Activated CD4-positive, alpha-beta T cell treated with anti-CD3 and anti-CD28 coated beads, Interleukin-10, Interleukin-2, amounts not matched to agents 100 ng/mL and 50 ng/mL, durations not matched to agents 16 hours and 8 hours (primary cell): ENCODE measurements around the gene SOX6.
A peak's percentile ranks its signal among the peaks of the same experiment; 100 is the strongest.

Source experiments
- DNase-seq: peaks from one replicate; pipeline ENCODE4 v3.0.0-alpha.2; 2020

Gene SOX6

DNA sequence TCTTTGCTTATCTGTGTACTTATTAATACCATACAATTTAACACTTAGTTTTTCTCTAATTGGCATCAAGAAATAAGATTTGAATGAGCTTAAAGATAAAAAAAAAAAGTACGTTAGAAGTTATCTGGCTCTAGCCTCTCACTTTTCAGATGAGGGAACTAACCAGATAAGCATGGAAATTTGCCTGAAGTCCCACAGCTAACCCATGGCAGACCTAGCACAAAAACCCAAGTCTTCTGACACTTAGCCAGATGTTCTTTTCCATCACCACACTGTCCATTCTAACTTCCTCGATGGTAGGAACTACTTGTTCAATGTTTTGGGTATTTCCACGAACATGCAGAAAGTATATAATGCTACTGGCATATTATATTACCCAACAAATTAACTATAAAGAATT lies 7.4 kb upstream of the SOX6 start:
- no peak for DNase-seq

DNA sequence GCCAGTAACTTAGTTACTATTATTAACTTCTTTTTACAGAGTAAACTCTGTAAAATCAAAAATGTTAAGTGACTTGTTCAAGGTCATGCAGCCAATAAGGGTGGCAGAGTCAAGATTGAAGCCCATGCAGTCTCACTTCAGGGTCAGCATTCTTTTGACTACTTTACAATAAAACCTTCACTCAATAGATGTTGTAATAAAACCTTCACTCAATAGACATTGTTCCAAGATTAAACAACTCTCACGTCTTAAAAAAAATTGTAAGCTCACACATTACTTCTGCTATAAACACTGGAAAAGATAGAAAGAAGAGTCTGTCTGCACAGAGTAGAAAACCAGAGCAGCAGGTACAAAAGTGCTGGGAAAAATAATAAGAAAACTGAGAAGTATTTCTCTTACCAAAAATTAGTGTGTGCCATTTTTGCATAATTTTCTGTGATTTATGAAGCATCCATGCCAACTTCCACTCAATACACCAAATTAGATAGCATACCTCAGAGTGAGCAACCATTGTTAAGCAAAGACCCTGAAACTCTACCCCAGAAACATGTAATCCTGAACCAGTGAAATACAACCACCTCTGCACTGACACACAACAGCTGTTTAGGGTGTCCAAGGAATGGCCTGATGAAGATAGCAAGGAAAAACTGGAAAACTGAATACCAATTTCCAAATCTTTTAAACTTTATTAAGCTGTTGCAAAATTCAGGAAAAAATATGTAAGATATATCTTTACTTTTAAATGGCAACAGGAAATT lies 4.9 kb upstream of the SOX6 start:
- DNase-seq = no peak

DNA sequence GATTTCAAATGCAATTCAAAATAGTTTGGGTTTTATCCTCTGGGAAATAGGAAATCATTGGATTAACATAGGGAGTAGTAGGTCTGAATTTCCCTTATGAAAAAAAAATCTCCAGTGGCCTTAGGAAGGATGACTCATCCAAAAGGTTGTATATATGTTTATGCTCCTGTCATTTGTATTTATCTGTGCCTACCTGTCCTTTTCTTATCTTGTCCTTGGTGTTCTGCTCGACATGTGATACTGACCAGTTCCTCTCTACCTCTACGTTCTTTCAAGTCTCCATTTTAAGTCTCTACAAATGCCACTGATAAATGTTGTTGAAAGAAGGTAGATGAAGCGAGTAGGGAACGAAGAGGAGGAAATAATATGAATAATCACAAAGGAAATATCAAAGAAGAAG lies 3.0 kb upstream of the SOX6 start:
- no peak for DNase-seq

DNA sequence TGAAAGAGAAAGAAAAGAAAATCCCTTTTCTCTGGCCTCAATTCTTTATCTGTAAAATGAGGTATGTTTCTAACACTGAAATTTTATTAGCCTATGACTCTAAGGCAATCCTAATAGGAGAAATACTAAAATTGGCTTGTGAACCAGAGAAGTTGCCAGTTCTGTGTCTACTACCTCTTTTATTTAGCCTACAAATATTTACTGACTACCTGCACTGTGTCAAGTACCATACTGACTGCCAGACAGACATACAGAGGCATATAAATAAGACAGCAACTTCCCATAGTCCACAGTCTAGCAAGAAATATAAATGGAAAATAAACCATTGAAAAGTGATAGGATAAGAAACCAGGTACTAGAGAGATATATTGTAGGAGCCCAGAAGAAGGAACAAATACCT lies 2.4 kb upstream of the SOX6 start:
- no peak for DNase-seq

DNA sequence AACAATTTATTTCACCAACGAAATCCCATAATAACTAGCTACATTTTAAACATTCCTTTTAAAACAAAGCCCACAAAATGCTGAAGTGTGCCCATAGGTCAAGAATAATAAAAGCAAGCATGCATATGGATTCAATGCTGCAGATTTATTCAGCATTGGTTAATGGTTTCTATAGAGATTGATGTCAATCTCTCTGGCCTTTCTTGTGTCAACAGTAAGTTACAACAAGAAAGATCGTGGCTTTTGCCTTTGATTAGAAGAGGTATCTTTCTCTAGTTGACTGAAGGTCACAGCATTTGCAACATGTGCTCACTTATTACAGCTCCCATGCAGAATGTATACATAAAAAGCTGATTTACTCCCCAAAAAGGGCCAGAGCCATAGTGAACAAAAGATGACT lies 1.4 kb upstream of the SOX6 start:
- no peak for DNase-seq

DNA sequence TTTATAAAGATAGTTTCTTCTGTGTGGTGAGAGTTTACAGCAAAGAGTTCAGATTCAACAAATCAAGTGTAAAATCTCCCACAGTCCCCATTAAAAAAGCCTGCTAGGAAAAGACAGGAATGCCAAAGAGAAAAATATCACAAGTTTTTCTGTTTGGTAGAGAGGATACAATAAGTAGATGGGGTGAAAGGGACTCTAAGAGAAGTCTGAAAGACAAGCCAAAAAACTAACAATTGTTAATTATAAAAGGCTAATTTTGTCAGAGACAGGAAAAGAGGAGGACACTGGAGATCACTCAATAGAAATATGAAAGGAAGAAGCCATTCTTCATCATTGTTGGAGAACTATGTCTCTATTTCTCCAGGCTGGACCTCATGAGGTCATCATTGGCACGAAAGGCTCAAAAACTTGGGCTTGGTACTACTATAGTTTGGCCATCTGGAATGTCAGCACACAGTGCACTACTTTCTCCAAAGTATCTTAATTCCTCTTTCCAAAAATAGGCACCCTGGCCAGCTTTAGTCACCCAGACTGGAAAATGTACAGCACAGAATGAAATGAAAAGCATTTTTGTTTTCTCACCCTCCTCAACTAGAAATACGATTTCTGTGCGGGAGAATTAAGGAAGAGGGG lies 531 bp upstream of the SOX6 start:
- no peak for DNase-seq

DNA sequence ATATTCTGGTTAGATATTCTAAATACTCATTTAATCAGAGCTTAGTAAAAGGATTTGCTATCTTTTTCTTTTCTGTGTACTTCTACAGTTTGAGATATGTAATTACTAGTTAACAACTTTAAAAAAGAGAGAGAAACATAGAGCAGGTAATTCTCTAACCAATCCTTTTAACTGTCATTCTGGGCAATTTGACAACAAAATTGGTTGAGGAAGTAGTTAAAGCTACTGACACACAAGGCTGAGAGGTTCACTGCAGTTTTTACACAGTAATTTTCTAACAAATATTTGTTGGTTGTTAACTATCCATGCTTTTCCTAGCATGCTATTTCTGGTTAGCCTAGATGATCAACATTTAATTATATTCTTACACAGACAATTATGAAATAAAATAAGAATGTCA lies 3.6 kb downstream of the SOX6 start:
- no peak for DNase-seq

DNA sequence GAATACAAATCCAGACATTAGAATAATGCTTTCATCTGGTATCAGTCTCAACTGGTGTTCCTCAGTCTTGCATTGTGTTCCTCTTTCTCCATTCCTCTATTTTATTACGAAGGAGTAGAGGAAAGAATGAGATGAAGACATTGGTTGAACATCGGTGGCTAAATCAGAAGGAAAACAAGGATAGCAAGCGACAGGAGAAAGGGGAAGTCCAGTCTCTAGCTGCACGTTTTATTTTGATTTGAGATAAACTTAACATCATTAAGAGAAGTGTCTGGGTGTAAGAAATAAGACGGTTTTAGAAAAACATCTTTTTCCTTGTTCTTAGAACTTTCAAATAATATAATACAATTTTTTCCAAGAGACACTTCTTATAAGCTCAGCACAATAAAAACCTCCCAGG lies 6.2 kb downstream of the SOX6 start:
- DNase-seq = no peak

DNA sequence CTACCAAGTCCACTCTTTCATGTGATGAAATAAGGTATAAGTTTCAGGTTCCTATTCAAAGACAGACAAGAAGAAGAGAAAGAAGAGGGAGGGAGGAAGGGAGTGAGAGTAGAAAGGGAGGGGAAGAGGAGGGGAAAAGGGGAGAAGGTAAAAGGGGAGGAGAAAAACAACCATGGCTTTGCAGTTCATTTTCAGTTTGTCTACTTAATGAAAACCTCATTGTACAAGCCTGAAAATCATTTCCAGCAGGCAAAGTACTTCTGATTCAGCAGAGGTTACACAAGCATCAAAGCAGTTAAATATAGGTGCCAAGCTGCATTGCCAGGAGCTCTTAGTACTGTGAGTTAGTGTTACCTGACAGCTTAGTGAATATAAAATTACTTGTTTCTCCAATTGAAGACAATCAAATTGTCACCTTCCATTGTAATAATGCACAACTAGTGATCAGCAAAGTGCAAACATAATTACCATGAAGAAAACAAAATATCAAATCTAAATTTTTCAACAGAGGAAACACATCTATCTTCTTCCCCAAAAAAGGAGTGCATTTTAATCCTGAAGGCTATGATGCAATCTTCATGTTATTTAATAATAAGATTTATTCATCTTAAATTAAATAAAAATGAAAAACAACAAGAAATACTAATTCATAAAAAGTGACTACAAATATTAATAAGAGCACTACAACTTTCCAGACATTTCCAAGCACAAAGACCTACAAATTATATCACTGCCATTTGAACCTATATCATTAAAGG lies 8.2 kb downstream of the SOX6 start:
- DNase-seq = no peak

DNA sequence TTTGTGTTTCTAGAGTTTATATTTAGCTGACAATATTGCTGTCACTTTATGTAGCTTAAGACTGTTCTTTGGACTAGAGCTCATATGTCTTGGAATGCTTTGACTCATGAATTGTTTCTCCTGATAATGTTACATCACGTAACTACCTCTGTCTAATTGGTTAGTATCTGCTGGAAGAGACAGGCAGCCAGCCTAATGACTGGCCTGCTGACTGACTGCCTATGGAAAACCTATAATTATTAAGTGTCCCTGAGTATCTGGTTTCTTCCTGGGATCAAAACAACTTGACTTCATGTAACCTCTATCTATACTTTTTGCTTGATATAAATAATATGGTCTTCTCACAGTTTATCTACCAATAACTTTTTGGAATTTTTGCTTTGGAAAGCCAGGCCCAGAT lies 9.4 kb downstream of the SOX6 start:
- no peak for DNase-seq

DNA sequence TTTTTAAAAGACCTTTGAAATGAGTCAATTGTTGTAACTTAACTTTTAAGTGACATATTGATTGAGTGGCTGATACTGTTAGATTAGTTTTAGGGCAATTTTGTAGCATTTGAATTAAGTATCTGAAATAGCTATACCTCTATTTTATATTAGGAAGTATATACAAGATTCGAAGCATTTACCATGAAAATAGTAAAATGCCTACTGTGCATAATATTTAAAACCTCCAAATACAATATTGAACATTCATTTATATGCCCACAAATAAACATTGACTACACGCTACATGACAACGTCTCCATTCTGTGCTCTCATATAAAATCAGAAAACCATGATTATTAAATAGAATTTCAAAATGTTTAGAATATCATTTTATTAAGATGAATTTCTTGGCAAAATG lies 14.5 kb downstream of the SOX6 start:
- no peak for DNase-seq

DNA sequence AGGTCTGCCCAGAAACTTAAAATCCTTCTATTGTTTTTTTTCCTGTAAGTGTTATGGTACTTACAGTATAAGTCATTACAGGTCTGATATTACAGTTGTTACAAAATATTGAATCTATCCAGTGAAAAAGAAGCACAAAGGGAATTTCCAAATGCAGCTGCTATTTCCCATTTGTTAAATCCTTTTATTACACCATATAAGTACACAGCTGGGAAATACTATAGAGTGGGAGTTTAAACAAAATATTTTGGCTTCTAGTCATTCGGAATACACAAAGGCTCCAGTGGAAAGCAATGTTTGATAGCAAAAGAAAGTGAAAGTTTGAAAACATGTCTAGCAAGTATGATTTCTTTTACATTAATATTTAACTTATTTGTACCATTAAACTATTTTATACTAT lies 18.0 kb downstream of the SOX6 start:
- no peak for DNase-seq

DNA sequence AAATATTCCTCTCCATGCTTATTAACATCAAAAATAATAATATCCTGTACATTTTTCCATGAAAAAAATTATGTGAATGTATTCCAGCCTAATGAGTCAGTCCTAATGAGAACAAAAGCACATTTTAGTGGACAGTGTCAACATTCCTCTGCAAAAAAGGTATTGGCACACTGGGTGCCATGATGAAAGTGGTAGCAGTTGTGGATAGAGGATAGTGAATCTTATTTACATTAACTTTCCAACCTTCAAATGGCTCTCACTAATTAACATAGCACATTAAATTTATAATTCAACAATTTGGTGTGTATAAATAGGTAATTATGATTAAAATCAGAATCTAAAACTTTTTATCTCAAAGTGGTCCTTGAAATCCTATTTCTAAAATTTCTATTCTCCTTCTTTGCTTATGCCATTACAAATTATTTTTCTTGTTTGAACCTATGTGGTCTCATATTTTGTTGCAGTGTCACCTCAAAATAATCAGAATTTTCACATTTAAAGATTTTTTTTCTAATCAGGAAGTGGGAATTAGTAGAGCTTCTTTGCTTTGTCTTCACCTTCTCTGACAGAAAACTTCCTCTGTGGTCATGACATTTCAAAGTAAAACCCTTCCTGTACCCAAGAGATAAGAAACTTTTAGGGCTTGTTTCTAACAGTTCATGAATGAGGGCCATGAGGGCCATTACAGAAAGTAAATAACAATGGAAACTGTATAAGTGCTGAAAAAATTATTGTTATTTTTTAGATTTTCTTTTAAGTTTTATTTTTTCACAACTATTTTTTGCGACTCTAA lies 18.7 kb downstream of the SOX6 start:
- DNase-seq = no peak

DNA sequence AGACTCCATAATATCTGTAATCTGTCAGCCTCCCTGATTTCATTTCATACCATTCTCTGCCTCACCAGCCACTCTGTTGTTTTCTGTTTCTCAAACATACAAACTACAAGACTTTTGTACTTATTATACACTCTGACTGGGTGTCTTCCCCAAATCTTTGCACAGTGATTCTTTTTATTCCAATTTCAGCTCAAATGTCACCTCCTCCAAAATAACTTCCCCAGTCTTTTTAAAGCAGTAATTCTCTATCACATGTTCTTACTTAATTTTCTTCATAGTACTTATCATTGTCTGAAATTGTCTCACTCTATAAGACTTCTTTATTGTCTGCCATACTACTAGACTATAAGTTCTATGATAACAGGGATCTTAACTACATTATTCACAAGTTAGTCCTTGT lies 19.6 kb downstream of the SOX6 start:
- DNase-seq = no peak

DNA sequence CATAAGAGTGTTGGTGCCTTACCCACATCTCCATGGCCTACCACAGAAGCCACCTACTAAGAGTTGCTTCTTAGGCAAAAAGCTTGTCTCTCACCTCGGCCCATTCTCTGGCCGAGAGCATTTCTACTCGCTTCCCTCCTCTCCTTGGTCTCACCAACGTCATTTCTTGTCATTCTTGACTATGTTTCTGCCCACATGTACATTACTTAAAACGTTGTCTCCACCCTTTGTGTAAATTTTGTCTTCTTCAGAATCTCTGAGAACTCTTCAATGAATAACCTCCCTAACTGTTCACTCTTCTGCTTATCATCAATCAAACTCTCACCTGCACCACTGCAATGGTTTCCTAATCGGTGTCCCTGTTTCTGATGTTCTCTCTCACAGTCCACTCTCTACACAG lies 20.1 kb downstream of the SOX6 start:
- no peak for DNase-seq

DNA sequence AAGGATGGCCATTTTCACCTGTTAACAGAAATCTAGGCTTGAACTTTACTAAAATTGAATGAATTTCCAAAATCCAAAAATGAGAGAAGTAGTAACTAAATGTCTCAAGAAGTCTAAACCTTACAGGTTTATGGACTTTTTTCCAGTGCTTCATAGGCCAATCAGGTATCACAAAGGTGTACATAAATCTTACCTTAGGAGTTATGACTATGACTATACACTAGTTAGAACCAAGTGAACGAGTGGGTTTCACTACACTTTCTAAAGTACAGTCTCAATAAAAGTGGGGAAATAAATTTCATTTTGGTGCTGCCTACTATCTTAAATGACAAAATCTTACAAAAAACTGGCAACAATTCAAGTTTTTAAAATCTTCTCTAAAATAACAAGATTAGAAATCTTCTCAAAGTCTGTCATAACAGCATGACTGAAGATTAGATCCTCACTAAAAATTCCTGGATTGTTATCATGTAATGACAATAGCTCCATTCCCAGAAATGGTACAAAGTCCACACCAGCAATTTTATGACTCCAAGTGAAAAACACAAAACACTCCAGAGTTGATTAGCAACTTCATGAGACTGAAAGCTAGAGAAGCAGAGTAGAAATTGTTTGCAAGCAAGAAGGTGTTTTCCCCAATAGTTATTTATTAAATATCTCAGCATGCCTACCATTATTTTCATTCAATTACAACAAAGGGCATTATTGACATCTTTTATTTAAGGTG lies 20.9 kb downstream of the SOX6 start:
- no peak for DNase-seq

DNA sequence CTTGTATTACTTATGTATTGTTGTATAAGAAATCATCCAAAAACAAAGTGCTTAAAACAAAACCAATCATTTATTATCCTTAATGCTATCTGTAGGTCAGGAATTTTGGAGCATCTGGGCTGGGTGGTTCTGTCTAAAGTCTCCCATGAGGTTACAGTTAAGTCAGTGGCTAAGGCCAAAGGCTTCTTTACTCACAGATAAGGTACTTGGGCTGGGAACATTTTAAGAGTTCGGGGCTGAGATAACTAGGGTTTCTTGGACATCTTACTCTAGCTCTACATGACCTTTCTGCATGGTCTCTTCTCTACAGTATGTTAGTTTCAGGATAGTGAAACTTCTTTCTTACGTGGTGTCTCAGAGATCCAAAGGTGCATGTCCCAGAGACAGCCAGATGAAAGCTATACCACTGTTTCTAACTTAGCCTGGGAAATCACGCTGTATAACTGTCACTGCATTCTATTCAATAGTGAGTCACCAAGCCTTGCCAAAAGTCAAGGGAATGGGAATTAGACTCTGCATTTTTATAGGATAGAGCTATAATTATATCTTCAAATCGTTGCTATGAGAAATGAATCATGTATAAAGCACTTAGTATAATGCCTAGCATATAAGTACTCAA lies 29.6 kb downstream of the SOX6 start:
- DNase-seq = no peak

DNA sequence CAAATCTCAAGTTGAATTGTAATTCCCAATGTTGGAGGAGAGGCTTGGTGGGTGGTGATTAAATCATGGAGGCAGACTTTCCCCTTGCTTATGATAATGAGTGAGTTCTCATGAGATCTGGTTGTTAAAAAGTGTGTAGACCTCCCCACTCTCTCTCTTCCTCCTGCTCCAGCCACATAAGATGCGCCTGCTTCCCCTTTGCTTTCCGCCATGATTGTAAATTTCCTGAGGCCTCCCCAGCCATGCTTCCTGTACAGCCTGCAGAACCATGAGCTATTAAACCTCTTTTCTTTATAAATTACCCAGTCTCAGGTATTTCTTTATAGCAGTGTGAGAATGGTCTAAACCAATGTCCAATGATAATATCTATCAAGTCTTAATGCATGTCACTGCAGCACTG lies 34.2 kb downstream of the SOX6 start:
- no peak for DNase-seq

DNA sequence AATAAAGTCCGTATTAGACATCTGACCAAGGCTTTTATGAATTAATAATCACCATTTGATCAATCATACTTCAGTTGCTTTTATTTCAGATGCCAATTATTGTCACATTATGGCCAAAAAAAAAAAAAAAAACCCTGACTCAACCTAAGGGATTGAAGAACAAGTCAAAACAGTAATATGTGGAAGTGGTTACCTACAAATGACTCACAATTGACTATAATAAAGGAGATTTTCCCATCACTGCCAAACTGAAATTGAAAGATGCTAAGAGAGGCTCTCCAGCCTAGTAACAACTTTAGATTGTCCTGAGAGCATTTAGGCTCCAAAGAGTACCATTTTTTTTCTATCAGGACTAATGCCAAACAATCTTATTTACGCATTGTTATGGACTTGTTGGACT lies 35.2 kb downstream of the SOX6 start:
- DNase-seq = peak; percentile 1

DNA sequence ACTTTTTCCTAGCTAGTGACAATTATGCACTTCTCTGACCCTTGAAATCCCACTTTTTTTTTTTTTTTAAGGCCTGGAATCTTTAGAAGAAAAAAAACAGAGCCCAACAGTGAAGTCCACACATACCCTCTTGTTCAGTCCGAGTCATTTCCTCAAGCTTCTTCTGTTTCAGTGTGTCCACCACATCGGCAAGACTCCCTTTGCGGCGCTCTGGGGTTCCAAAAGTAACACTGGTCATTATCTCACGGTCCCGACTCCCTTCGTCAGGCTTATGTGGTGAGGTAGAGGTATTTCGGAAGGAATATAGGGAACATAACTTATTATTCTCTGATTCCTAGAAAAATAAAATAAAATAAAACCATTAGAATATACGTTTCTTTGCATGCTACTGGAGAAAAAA lies 38.0 kb downstream of the SOX6 start:
- DNase-seq = no peak

DNA sequence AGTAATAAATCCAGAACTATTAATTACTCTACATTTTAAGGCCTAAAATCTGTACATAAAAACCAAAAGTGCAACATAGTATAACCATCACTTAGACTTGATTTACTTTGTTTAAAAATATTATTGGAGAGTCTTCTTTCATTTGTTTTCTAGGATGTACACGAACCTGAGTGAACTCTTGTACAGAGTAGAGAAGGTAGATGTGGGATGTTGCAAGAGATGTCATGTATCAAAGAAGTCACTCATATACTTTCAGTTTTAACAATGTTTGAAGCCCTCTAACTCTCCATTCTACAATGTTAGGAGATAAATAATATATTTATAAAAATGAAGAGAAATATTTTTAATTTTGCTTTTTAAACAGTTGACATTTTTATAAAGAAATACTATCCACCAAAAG lies 38.6 kb downstream of the SOX6 start:
- no peak for DNase-seq

DNA sequence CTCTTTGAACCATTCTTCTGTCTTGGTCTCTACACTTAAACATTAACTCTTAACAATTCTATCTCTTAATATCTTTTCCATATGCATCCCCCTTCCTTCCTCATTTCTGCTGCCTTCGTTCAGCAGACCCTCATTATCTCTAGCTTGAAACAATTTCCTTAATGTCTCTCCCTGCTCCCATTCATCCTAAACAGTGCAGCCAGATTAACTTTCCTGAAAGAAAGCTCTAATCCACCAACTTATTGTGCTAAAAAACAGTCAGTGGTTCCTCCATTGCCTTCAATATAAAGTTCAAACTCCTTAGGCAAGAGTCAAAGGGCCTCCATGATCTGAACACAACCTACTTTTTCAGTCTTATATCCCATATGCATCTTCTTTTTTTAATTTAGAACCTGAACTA lies 42.5 kb downstream of the SOX6 start:
- DNase-seq = no peak
